OCI-LY1 (cell line): ENCODE measurements around the gene PFKFB2.

ENCODE experiments used
- H2AFZ ChIP-seq: fragments of 200-600 bp; sonication (generic), shearing (Covaris generic); 2 replicates; pipeline ENCODE4 v1.6.0; 2014; ENCODE audit warnings: antibody characterized with exemption, mild to moderate bottlenecking, low read length
- H3F3A ChIP-seq: fragments of 200-600 bp; sonication (generic), shearing (Covaris generic); 2 replicates; pipeline ENCODE4 v1.6.0; 2014; ENCODE audit warnings: mild to moderate bottlenecking, antibody characterized with exemption, low read length, moderate library complexity; ENCODE audit not compliant: insufficient read depth
- H3K27ac ChIP-seq: fragments of 200-600 bp; sonication (generic); 2 replicates; pipeline ENCODE4 v1.5.1; 2014; ENCODE audit warnings: low read length, mixed run types, mild to moderate bottlenecking, low read depth; ENCODE audit not compliant: poor library complexity, severe bottlenecking
- H3K27me3 ChIP-seq: fragments of 200-600 bp; sonication (generic); 2 replicates; pipeline ENCODE4 v1.6.0; 2014; ENCODE audit warnings: antibody characterized with exemption, mild to moderate bottlenecking, low read length, moderate library complexity; ENCODE audit not compliant: insufficient read depth
- H3K36me3 ChIP-seq: fragments of 200-600 bp; sonication (generic); 2 replicates; pipeline ENCODE4 v1.6.1; 2014; ENCODE audit warnings: mild to moderate bottlenecking, antibody characterized with exemption, low read length, moderate library complexity, mixed read lengths; ENCODE audit not compliant: insufficient read depth
- H3K4me1 ChIP-seq: fragments of 200-600 bp; sonication (generic); 2 replicates; pipeline ENCODE4 v1.5.1; 2014; ENCODE audit warnings: mild to moderate bottlenecking, low read length, moderate library complexity; ENCODE audit not compliant: insufficient read depth, severe bottlenecking
- H3K4me2 ChIP-seq: fragments of 200-600 bp; sonication (generic), shearing (Covaris generic); 2 replicates; pipeline ENCODE4 v1.6.1; 2014; ENCODE audit warnings: low read length
- H3K4me3 ChIP-seq: fragments of 200-600 bp; sonication (generic); 2 replicates; pipeline ENCODE4 v1.5.1; 2014; ENCODE audit warnings: low read length, low read depth, mild to moderate bottlenecking, mixed read lengths; ENCODE audit not compliant: poor library complexity, severe bottlenecking
- H3K79me2 ChIP-seq: fragments of 200-600 bp; shearing (Covaris generic); 2 replicates; pipeline ENCODE4 v1.6.1; 2016; ENCODE audit warnings: mixed run types, low read length, mixed read lengths; ENCODE audit not compliant: insufficient read depth
- H3K9ac ChIP-seq: fragments of 200-600 bp; sonication (generic), shearing (Covaris generic); 2 replicates; pipeline ENCODE4 v1.6.1; 2014; ENCODE audit warnings: mild to moderate bottlenecking, low read length, mixed read lengths
- H3K9me2 ChIP-seq: fragments of 200-600 bp; sonication (generic), shearing (Covaris generic); 2 replicates; pipeline ENCODE4 v1.6.1; 2014; ENCODE audit warnings: low read depth, mild to moderate bottlenecking, low read length, mixed read lengths
- H3K9me3 ChIP-seq: fragments of 200-600 bp; shearing (Covaris generic); 2 replicates; pipeline ENCODE4 v1.6.1; 2014; ENCODE audit warnings: low read length, mixed read lengths
- H4K20me1 ChIP-seq: fragments of 200-600 bp; sonication (generic), shearing (Covaris generic); 2 replicates; pipeline ENCODE4 v1.6.0; 2016; ENCODE audit warnings: mild to moderate bottlenecking, low read length; ENCODE audit not compliant: insufficient read depth
- CTCF ChIP-seq: fragments of 200-600 bp; sonication (generic), shearing (Covaris generic); IDR thresholded peaks from 2 replicates; pipeline ENCODE4 v1.5.1; 2017; ENCODE audit warnings: mild to moderate bottlenecking, antibody characterized with exemption, low read length, moderate library complexity, mixed read lengths
- EZH2 ChIP-seq: fragments of 200-600 bp; sonication (generic), shearing (Covaris generic); IDR thresholded peaks from 2 replicates; pipeline ENCODE4 v1.8.0; 2017; ENCODE audit warnings: borderline replicate concordance, mixed run types, mild to moderate bottlenecking, antibody characterized with exemption, low read length, moderate library complexity, mixed read lengths

PFKFB2 gene

DNA sequence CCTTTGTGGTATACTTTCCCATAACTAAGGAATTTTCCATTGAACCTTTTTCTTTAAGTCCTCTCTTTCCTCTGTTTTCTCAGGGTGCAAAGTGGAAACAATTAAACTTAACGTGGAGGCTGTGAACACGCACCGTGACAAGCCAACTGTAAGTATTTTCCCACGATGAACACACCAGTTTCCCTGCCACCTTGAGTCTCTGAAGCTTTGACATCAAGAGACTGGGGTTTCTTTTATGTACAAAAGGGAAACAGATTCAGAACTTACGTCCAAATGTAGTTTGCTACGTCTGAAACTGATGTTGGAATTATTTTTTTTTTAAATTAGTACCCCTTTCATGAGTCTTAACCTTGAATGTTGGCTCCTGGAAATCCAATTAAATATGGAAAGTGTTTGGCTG is 18.4 kb downstream of the PFKFB2 start:
- Histone ChIP-seq H3K4me2 (no peak overlapping the region), H3K9me2 (no peaks in the 10 kb centered on the region), H3K4me1 (no peaks in the 10 kb centered on the region), H3K36me3 (peaks cover 16% of the 10 kb centered on the region; the same call in 1 of the 2 replicates), H4K20me1 (no peaks in the 10 kb centered on the region), H2AFZ (no peak overlapping the region), H3K27me3 (no peaks in the 10 kb centered on the region), H3K9ac (no peak overlapping the region), H3K9me3 (no peaks in the 10 kb centered on the region), H3K27ac (no peak overlapping the region), H3K4me3 (no peak overlapping the region), H3F3A (no peaks in the 10 kb centered on the region), H3K79me2 (no peaks in the 10 kb centered on the region)
- no peak for TF ChIP-seq CTCF

DNA sequence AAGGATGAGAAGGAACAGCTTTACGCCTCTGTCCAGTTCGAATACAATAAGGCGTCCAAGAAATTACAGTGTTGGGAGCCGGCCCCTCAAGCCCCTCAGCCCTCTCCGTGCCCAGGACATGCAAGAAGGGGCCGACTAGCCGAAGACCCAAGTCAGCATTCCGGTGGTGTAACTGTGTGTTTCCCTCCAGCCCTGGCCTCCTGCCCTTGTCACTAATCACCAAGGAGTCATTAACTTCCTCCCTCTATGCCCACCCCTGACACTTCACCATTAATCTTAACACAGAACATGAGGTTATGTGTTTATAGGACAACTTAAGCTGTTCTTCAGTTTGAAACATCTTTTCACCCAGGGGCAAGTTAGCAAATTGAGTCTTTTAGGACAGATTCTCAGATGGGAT is 19.2 kb downstream of the PFKFB2 start:
- no peaks in the 10 kb centered on the region for H4K20me1 ChIP-seq
- H3K36me3 ChIP-seq: peaks cover 16% of the 10 kb centered on the region; the same call in 1 of the 2 replicates

DNA sequence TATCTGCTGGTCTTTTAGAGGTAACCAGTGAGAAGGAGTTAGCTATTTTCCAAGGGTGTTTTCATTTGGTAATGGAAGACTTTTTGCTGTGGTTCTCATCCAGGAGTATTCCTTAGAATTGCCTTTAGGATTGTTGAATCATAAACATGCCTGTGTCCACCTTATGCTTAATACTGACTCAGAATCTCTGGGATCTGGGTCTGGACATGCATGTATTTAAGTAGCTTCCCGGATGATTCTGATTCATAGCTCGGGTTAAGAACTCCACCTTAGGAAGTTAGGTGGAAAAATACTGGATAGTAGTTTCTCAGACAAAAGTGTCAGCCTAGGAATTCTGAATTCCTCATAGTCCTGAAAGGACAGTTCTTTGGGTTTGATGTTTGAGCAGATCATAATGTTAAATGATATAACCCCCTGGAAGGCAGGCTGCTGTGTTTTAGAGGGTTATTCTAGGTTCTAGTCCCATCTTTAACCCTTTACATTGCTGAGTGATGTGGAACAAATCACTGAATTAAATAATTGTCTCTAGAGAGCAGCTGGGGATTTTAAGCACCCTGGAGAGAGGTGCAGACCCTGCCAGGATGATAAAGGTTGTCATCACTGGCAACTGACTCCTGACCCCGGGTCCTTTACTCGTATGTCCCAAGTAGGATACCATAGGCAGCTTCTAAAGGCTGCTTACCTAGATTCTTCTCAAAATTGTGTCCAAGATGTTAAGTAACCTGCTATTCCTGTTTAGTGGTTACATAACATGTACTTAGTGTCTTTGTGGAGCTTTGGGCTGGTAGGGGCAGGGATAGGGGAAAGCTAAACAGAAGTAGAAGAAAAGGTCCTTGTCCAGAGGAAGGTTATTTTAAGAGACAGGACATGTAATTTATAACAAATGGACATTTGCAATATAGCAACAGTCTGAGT is 21.1 kb downstream of the PFKFB2 start:
- Histone ChIP-seq H3K4me3 (no peak overlapping the region), H3K9me2 (no peaks in the 10 kb centered on the region), H3K4me1 (no peaks in the 10 kb centered on the region), H4K20me1 (no peaks in the 10 kb centered on the region), H3F3A (no peaks in the 10 kb centered on the region), H3K4me2 (no peak overlapping the region), H3K27ac (no peak overlapping the region), H2AFZ (no peak overlapping the region), H3K9me3 (no peaks in the 10 kb centered on the region), H3K36me3 (peaks cover 7% of the 10 kb centered on the region; the same call in 1 of the 2 replicates), H3K27me3 (no peaks in the 10 kb centered on the region), H3K79me2 (no peaks in the 10 kb centered on the region), H3K9ac (no peak overlapping the region)
- no peak for TF ChIP-seq EZH2
- TF ChIP-seq CTCF: no peak

More for the DNA sequence above, 19.2 kb downstream of the PFKFB2 start:
- H3K9me3 ChIP-seq: no peaks in the 10 kb centered on the region
- TF ChIP-seq EZH2: no peak
- H3K4me3 ChIP-seq: no peak overlapping the region
- H3K9ac ChIP-seq: no peak overlapping the region
- no peaks in the 10 kb centered on the region for H3K27me3 ChIP-seq
- H3K4me1 ChIP-seq: no peaks in the 10 kb centered on the region
- H2AFZ ChIP-seq: no peak overlapping the region
- no peaks in the 10 kb centered on the region for H3K79me2 ChIP-seq
- no peaks in the 10 kb centered on the region for H3K9me2 ChIP-seq
- H3K27ac ChIP-seq: no peak overlapping the region
- no peak overlapping the region for H3K4me2 ChIP-seq
- H3F3A ChIP-seq: no peaks in the 10 kb centered on the region
